Dendritic cell treated with granulocyte-macrophage colony-stimulating factor and Interleukin-4, amounts not matched to agents 40 ng/mL and 50 ng/mL, for 4 days (primary cell): ENCODE data around the gene RALGDS.
"Not testable (repeated sequence)": the region's sequence is repeated elsewhere in the genome, so short reads cannot be mapped to it uniquely, and the experiment has no call there.

Experiments
- H3K27ac Mint-ChIP-seq: one replicate; pipeline ENCODE4 v1.8.0; 2022; ENCODE audit warnings: mild to moderate bottlenecking, mixed read lengths
- H3K27me3 Mint-ChIP-seq: one replicate; pipeline ENCODE4 v1.8.0; 2022; ENCODE audit warnings: mild to moderate bottlenecking, mixed read lengths
- H3K36me3 Mint-ChIP-seq: one replicate; pipeline ENCODE4 v1.8.0; 2022; ENCODE audit warnings: low read depth, mixed read lengths
- H3K4me1 Mint-ChIP-seq: one replicate; pipeline ENCODE4 v1.8.0; 2022; ENCODE audit warnings: low read depth, mixed read lengths
- H3K4me3 Mint-ChIP-seq: one replicate; pipeline ENCODE4 v1.8.0; 2022; ENCODE audit warnings: mild to moderate bottlenecking, moderate library complexity, mixed read lengths
- H3K9me3 Mint-ChIP-seq: one replicate; pipeline ENCODE4 v1.8.0; 2022; ENCODE audit warnings: mixed read lengths
- intact Hi-C: fragments of 100-400 bp; cut with micrococcal nuclease; formaldehyde crosslinking; loops from one replicate; pipeline ENCODE4 v1.15.0; 2022

The RALGDS gene

GRCh38 chr9:133121198-133121914 is at the start of gene RALGDS:
TSS of gene RALGDS (minus strand) at chr9:133121240. CDS start at chr9:133121154, 86 bp downstream.
- Mint-ChIP-seq H3K4me1 (peaks cover 81% of the 10 kb centered on the region), H3K27ac (peak within 1 kb of the TSS; percentile 99), H3K9me3 (no peaks in the 10 kb centered on the region), H3K4me3 (peak within 1 kb of the TSS; percentile 82), H3K27me3 (no peaks in the 10 kb centered on the region), H3K36me3 (peaks cover 42% of the 10 kb centered on the region)
- intact Hi-C loops = loop anchor here (1.0 kb wide), 1 partner anchor 8 kb away; no protein-coding TSS in a partner anchor

- H3K4me3 Mint-ChIP-seq = no peak overlapping the region
- no peaks in the 10 kb centered on the region for H3K4me1 Mint-ChIP-seq
- intact Hi-C loops = no loop called here
Measured at GRCh38 chr9:133170716-133171115, 49.7 kb upstream of the RALGDS start.

GRCh38 chr9:133169687-133170086 is 48.6 kb upstream of the RALGDS start:
- peaks cover 16% of the 10 kb centered on the region for H3K27me3 Mint-ChIP-seq

More at GRCh38 chr9:133170716-133171115, 49.7 kb upstream of the RALGDS start:
- peaks cover 16% of the 10 kb centered on the region for H3K27me3 Mint-ChIP-seq
- H3K27ac Mint-ChIP-seq = no peak overlapping the region
- H3K9me3 Mint-ChIP-seq = no peaks in the 10 kb centered on the region
- no peaks in the 10 kb centered on the region for H3K36me3 Mint-ChIP-seq

GRCh38 chr9:133169102-133169501 is 48.1 kb upstream of the RALGDS start:
- Mint-ChIP-seq H3K9me3 (no peaks in the 10 kb centered on the region), H3K4me1 (peaks cover 8% of the 10 kb centered on the region), H3K36me3 (no peaks in the 10 kb centered on the region), H3K27ac (no peak overlapping the region), H3K4me3 (no peak overlapping the region), H3K27me3 (peaks cover 18% of the 10 kb centered on the region)
- intact Hi-C loops = no loop called here

More at GRCh38 chr9:133169687-133170086, 48.6 kb upstream of the RALGDS start:
- intact Hi-C loops, H3K9me3 Mint-ChIP-seq, H3K4me1 Mint-ChIP-seq, H3K36me3 Mint-ChIP-seq, H3K27ac Mint-ChIP-seq, H3K4me3 Mint-ChIP-seq: not testable (repeated sequence)

- no peak overlapping the region for H3K4me3 Mint-ChIP-seq
- H3K27me3 Mint-ChIP-seq = peaks cover 21% of the 10 kb centered on the region
- no peaks in the 10 kb centered on the region for H3K9me3 Mint-ChIP-seq
- no peak overlapping the region for H3K27ac Mint-ChIP-seq
- intact Hi-C loops = no loop called here
- peaks cover 6% of the 10 kb centered on the region for H3K36me3 Mint-ChIP-seq
- peaks cover 15% of the 10 kb centered on the region for H3K4me1 Mint-ChIP-seq
Measured at GRCh38 chr9:133168432-133168831, 47.4 kb upstream of the RALGDS start.

- intact Hi-C loops = no loop called here
- H3K36me3 Mint-ChIP-seq = peaks cover 12% of the 10 kb centered on the region
- H3K9me3 Mint-ChIP-seq = no peaks in the 10 kb centered on the region
- H3K27me3 Mint-ChIP-seq = peaks cover 19% of the 10 kb centered on the region
- H3K27ac Mint-ChIP-seq = no peak overlapping the region
- H3K4me3 Mint-ChIP-seq = no peak overlapping the region
- H3K4me1 Mint-ChIP-seq = peaks cover 18% of the 10 kb centered on the region
Measured at GRCh38 chr9:133167769-133168168, 46.7 kb upstream of the RALGDS start.

GRCh38 chr9:133167096-133167730 is 46.2 kb upstream of the RALGDS start:
- Mint-ChIP-seq H3K4me3 (no peak overlapping the region), H3K36me3 (peaks cover 16% of the 10 kb centered on the region), H3K9me3 (no peaks in the 10 kb centered on the region)

GRCh38 chr9:133166392-133166791 is 45.4 kb upstream of the RALGDS start:
- Mint-ChIP-seq H3K9me3 (no peaks in the 10 kb centered on the region), H3K4me1 (peaks cover 30% of the 10 kb centered on the region), H3K4me3 (no peak overlapping the region), H3K36me3 (peaks cover 24% of the 10 kb centered on the region), H3K27me3 (peaks cover 17% of the 10 kb centered on the region), H3K27ac (no peak overlapping the region)
- intact Hi-C loops = no loop called here

More at GRCh38 chr9:133167096-133167730, 46.2 kb upstream of the RALGDS start:
- Mint-ChIP-seq H3K4me1 (peaks cover 23% of the 10 kb centered on the region), H3K27me3 (peaks cover 19% of the 10 kb centered on the region), H3K27ac (no peak overlapping the region)
- intact Hi-C loops = no loop called here

GRCh38 chr9:133165452-133165730 is 44.4 kb upstream of the RALGDS start:
- Mint-ChIP-seq H3K4me1 (peaks cover 40% of the 10 kb centered on the region), H3K27ac (no peak overlapping the region), H3K27me3 (peaks cover 14% of the 10 kb centered on the region), H3K9me3 (no peaks in the 10 kb centered on the region), H3K36me3 (peaks cover 34% of the 10 kb centered on the region), H3K4me3 (no peak overlapping the region)
- intact Hi-C loops = no loop called here

GRCh38 chr9:133164191-133164590 is 43.2 kb upstream of the RALGDS start:
- H3K36me3 Mint-ChIP-seq = peaks cover 46% of the 10 kb centered on the region
- H3K27me3 Mint-ChIP-seq = peaks cover 12% of the 10 kb centered on the region
- H3K9me3 Mint-ChIP-seq = no peaks in the 10 kb centered on the region
- H3K27ac Mint-ChIP-seq = peak overlapping the region; percentile 92
- peak overlapping the region; percentile 94 for H3K4me3 Mint-ChIP-seq
- H3K4me1 Mint-ChIP-seq = peaks cover 49% of the 10 kb centered on the region
- intact Hi-C loops = no loop called here

GRCh38 chr9:133163504-133164172 is 42.6 kb upstream of the RALGDS start, which contains the start of gene GBGT1:
TSS of gene GBGT1 (minus strand) at chr9:133163914. CDS start at chr9:133162412, 1,502 bp downstream.
- Mint-ChIP-seq H3K9me3 (no peaks in the 10 kb centered on the region), H3K27me3 (peaks cover 12% of the 10 kb centered on the region), H3K4me1 (peaks cover 55% of the 10 kb centered on the region), H3K36me3 (peaks cover 51% of the 10 kb centered on the region), H3K4me3 (peak within 1 kb of the TSS; percentile 94), H3K27ac (peak within 1 kb of the TSS; percentile 92)
- intact Hi-C loops = no loop called here

- H3K27me3 Mint-ChIP-seq = peaks cover 12% of the 10 kb centered on the region
- H3K4me3 Mint-ChIP-seq = peak overlapping the region; percentile 94
- peaks cover 62% of the 10 kb centered on the region for H3K4me1 Mint-ChIP-seq
- intact Hi-C loops = no loop called here
- peaks cover 58% of the 10 kb centered on the region for H3K36me3 Mint-ChIP-seq
- H3K27ac Mint-ChIP-seq = peak overlapping the region; percentile 92
- H3K9me3 Mint-ChIP-seq = no peaks in the 10 kb centered on the region
Measured at GRCh38 chr9:133162861-133163503, 41.9 kb upstream of the RALGDS start.

GRCh38 chr9:133161547-133161950 is 40.5 kb upstream of the RALGDS start:
- H3K27ac Mint-ChIP-seq = no peak overlapping the region
- H3K9me3 Mint-ChIP-seq = no peaks in the 10 kb centered on the region
- peaks cover 72% of the 10 kb centered on the region for H3K36me3 Mint-ChIP-seq
- intact Hi-C loops = no loop called here
- peaks cover 12% of the 10 kb centered on the region for H3K27me3 Mint-ChIP-seq
- peak overlapping the region; percentile 13 for H3K4me3 Mint-ChIP-seq
- peaks cover 67% of the 10 kb centered on the region for H3K4me1 Mint-ChIP-seq
